GM12878 (cell line): ENCODE data around the gene RHCE.

ENCODE experiments used
- BHLHE40 ChIP-seq, 2 experiments: fragments of 450-650 bp in 1 of 2; IDR thresholded peaks; 2 replicates each; pipeline ENCODE4 v1.6.1; 2011 to 2017; ENCODE audit warnings: low read depth in 2 of 2, borderline replicate concordance in 1 of 2, improper control_type of control experiment in 1 of 2, low read length in 1 of 2, mild to moderate bottlenecking in 1 of 2
- EGR1 ChIP-seq, 2 experiments: IDR thresholded peaks; 1 replicate in 1 of 2; 2 replicates in 1 of 2; pipeline ENCODE4 v1.6.1; 2011 to 2012; ENCODE audit warnings: low read depth in 2 of 2, low read length in 2 of 2, borderline replicate concordance in 1 of 2, mild to moderate bottlenecking in 1 of 2, moderate library complexity in 1 of 2
- EZH2 ChIP-seq: IDR thresholded peaks from 2 replicates; pipeline ENCODE4 v1.6.1; 2012; ENCODE audit warnings: low read depth, mild to moderate bottlenecking, control low read depth, inconsistent platforms, low read length, borderline replicate concordance; ENCODE audit not compliant: control insufficient read depth
- HDAC2 ChIP-seq: fragments of 200-600 bp; sonication (generic); IDR thresholded peaks from 2 replicates; pipeline ENCODE4 v1.6.1; 2017
- LARP7 ChIP-seq: fragments of 450-650 bp; IDR thresholded peaks from 2 replicates; pipeline ENCODE4 v1.6.1; 2017; ENCODE audit warnings: mild to moderate bottlenecking
- POLR2AphosphoS5 ChIP-seq: IDR thresholded peaks from 2 replicates; pipeline ENCODE4 v1.6.1; 2011; ENCODE audit warnings: mild to moderate bottlenecking, low read length, inconsistent platforms
- RFX5 ChIP-seq: IDR thresholded peaks from 2 replicates; pipeline ENCODE4 v1.6.1; 2011; ENCODE audit warnings: low read depth, low read length, improper control_type of control experiment
- TF ChIP-seq, protein P1 (sequence below), 3 experiments: IDR thresholded peaks in 2 of 3; conservative IDR thresholded peaks in 1 of 3; 2 replicates each; pipeline ENCODE4 v1.5.1; 2011; ENCODE audit warnings: low read depth in 3 of 3, low read length in 3 of 3, mild to moderate bottlenecking in 3 of 3, control low read depth in 2 of 3, moderate library complexity in 2 of 3, inconsistent platforms in 1 of 3, mixed read lengths in 1 of 3; ENCODE audit not compliant: control insufficient read depth in 2 of 3, insufficient read depth in 1 of 3; ENCODE audit errors: extremely low read depth in 1 of 3
- TF ChIP-seq, protein P2 (sequence below): IDR thresholded peaks from 2 replicates; pipeline ENCODE4 v1.6.1; 2012; ENCODE audit warnings: low read length, inconsistent platforms

DNA sequence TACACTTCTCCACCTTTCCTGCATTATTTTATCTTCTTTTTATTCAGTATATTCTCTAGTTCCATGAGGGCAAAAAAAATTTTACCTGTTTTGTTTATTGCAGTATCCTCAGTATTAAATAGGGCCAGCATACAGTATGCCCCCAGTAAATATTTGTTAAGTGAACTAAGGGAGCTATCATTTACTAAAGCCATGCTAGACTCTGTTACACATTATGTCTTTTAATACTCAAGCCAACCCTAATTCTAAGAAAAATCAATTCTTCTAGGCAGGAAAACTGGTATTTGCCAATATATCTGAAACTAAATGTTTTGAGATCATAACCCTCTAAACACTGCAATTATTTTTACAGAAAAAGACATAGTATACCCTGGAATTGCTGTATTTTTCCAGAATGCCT is 64.2 kb downstream of the RHCE start:
- no peak for TF ChIP-seq POLR2AphosphoS5
- TF ChIP-seq, protein P1, sequence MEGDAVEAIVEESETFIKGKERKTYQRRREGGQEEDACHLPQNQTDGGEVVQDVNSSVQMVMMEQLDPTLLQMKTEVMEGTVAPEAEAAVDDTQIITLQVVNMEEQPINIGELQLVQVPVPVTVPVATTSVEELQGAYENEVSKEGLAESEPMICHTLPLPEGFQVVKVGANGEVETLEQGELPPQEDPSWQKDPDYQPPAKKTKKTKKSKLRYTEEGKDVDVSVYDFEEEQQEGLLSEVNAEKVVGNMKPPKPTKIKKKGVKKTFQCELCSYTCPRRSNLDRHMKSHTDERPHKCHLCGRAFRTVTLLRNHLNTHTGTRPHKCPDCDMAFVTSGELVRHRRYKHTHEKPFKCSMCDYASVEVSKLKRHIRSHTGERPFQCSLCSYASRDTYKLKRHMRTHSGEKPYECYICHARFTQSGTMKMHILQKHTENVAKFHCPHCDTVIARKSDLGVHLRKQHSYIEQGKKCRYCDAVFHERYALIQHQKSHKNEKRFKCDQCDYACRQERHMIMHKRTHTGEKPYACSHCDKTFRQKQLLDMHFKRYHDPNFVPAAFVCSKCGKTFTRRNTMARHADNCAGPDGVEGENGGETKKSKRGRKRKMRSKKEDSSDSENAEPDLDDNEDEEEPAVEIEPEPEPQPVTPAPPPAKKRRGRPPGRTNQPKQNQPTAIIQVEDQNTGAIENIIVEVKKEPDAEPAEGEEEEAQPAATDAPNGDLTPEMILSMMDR (IDR thresholded peaks at IDR 0.05 in 2 of 3, conservative IDR thresholded peaks at IDR 0.05 in 1 of 3; ENCODE audit: control insufficient read depth in 2 of 3, extremely low read depth in 1 of 3, insufficient read depth in 1 of 3, low read depth in 3 of 3, low read length in 3 of 3): no peak
- no peak for TF ChIP-seq HDAC2
- no peak for TF ChIP-seq BHLHE40 (IDR thresholded peaks at IDR 0.05; ENCODE audit: borderline replicate concordance in 1 of 2, low read depth in 2 of 2, low read length in 1 of 2)
- no peak for TF ChIP-seq EZH2
- TF ChIP-seq, protein P2, sequence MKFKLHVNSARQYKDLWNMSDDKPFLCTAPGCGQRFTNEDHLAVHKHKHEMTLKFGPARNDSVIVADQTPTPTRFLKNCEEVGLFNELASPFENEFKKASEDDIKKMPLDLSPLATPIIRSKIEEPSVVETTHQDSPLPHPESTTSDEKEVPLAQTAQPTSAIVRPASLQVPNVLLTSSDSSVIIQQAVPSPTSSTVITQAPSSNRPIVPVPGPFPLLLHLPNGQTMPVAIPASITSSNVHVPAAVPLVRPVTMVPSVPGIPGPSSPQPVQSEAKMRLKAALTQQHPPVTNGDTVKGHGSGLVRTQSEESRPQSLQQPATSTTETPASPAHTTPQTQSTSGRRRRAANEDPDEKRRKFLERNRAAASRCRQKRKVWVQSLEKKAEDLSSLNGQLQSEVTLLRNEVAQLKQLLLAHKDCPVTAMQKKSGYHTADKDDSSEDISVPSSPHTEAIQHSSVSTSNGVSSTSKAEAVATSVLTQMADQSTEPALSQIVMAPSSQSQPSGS: no peak
- TF ChIP-seq RFX5: no peak
- no peak for TF ChIP-seq LARP7
- no peak for TF ChIP-seq EGR1 (IDR thresholded peaks at IDR 0.05; ENCODE audit: borderline replicate concordance in 1 of 2, low read depth in 2 of 2, low read length in 2 of 2)
